Caki2 (cell line): ENCODE data around the gene ST3GAL6. TPM values are rescaled to one million over a fixed set of nuclear protein-coding genes. Genes with fewer than 3 reads are reported as not detected.

Experiments used
- DNase-seq: peaks from one replicate; pipeline ENCODE4 v3.0.0-alpha.2; 2015; ENCODE audit warnings: low read depth
- in situ Hi-C: cut with HindIII; loops from 2 replicates; pipeline ENCODE4 v1.10.0; 2016; ENCODE audit warnings: low sequenced_read_pairs, low pct_unique_long_range_greater_than_20kb, mixed read lengths
- total RNA-seq: library from RNA; depleted of rRNA; stranded (reverse); fragments of >200 nt; shearing (Covaris generic); gene quantifications from 2 replicates; pipeline ENCODE4 v1.2.3, GENCODE V29; 2014; ENCODE audit warnings: low replicate concordance

The ST3GAL6 gene
- total RNA-seq, 1 experiment from 2014 or later: 0.78 TPM

GRCh38 chr3:98786364-98787006 is 23.3 kb downstream of the ST3GAL6 start:
- in situ Hi-C loops: loop anchor here (25.0 kb wide), 1 partner anchor 174 kb away; no protein-coding TSS in a partner anchor
- no peak for DNase-seq

- in situ Hi-C loops: loop anchor here (25.0 kb wide), 1 partner anchor 175 kb away; no protein-coding TSS in a partner anchor
- no peak for DNase-seq
Observed at GRCh38 chr3:98787181-98787580, 24.0 kb downstream of the ST3GAL6 start.

- no peak for DNase-seq
- in situ Hi-C loops: loop anchor here (25.0 kb wide), 1 partner anchor 176 kb away; no protein-coding TSS in a partner anchor
Observed at GRCh38 chr3:98788651-98789050, 25.5 kb downstream of the ST3GAL6 start.

GRCh38 chr3:98791341-98792325 is 28.5 kb downstream of the ST3GAL6 start:
- DNase-seq: no peak
- in situ Hi-C loops: loop anchor here (25.0 kb wide), 1 partner anchor 179 kb away; no protein-coding TSS in a partner anchor

- no peak for DNase-seq
- in situ Hi-C loops: loop anchor here (25.0 kb wide), 1 partner anchor 182 kb away; no protein-coding TSS in a partner anchor
Observed at GRCh38 chr3:98793971-98794370, 30.8 kb downstream of the ST3GAL6 start.

GRCh38 chr3:98796334-98796733 is 33.2 kb downstream of the ST3GAL6 start:
- in situ Hi-C loops: loop anchor here (25.0 kb wide), 1 partner anchor 184 kb away; no protein-coding TSS in a partner anchor
- DNase-seq: no peak

- in situ Hi-C loops: loop anchor here (25.0 kb wide), 1 partner anchor 186 kb away; no protein-coding TSS in a partner anchor
- DNase-seq: no peak
Observed at GRCh38 chr3:98797905-98798304, 34.8 kb downstream of the ST3GAL6 start.

GRCh38 chr3:98798820-98799219 is 35.7 kb downstream of the ST3GAL6 start:
- no peak for DNase-seq
- in situ Hi-C loops: loop anchor here (25.0 kb wide), 1 partner anchor 187 kb away; no protein-coding TSS in a partner anchor

GRCh38 chr3:98799479-98799878 is 36.3 kb downstream of the ST3GAL6 start:
- no peak for DNase-seq
- in situ Hi-C loops: loop anchor here (25.0 kb wide), 1 partner anchor 187 kb away; no protein-coding TSS in a partner anchor

- in situ Hi-C loops: no loop called here
- peak; percentile 50 for DNase-seq
Observed at GRCh38 chr3:98800401-98800800, 37.3 kb downstream of the ST3GAL6 start.

GRCh38 chr3:98801043-98801747 is 38.1 kb downstream of the ST3GAL6 start:
- no peak for DNase-seq
- in situ Hi-C loops: no loop called here

- DNase-seq: no peak
- in situ Hi-C loops: no loop called here
Observed at GRCh38 chr3:98805571-98805970, 42.4 kb downstream of the ST3GAL6 start.

GRCh38 chr3:98806521-98806920 is 43.4 kb downstream of the ST3GAL6 start:
- no peak for DNase-seq
- in situ Hi-C loops: no loop called here

- DNase-seq: no peak
- in situ Hi-C loops: no loop called here
Observed at GRCh38 chr3:98807011-98807410, 43.9 kb downstream of the ST3GAL6 start.

GRCh38 chr3:98807561-98807960 is 44.4 kb downstream of the ST3GAL6 start:
- no peak for DNase-seq
- in situ Hi-C loops: no loop called here

GRCh38 chr3:98808071-98808470 is 44.9 kb downstream of the ST3GAL6 start:
- in situ Hi-C loops: no loop called here
- no peak for DNase-seq

- no peak for DNase-seq
- in situ Hi-C loops: no loop called here
Observed at GRCh38 chr3:98809557-98809956, 46.4 kb downstream of the ST3GAL6 start.

GRCh38 chr3:98811048-98811447 is 47.9 kb downstream of the ST3GAL6 start:
- no peak for DNase-seq
- in situ Hi-C loops: no loop called here
